Measurements from ENCODE around the gene ABCB8. TPM values are rescaled to one million over a fixed set of nuclear protein-coding genes. Genes with fewer than 3 reads are reported as not detected.

ABCB8 gene
- total RNA-seq, 4 donors from 2014 or later, result 29.5 to 42.3 (median 31.9) TPM

DNA sequence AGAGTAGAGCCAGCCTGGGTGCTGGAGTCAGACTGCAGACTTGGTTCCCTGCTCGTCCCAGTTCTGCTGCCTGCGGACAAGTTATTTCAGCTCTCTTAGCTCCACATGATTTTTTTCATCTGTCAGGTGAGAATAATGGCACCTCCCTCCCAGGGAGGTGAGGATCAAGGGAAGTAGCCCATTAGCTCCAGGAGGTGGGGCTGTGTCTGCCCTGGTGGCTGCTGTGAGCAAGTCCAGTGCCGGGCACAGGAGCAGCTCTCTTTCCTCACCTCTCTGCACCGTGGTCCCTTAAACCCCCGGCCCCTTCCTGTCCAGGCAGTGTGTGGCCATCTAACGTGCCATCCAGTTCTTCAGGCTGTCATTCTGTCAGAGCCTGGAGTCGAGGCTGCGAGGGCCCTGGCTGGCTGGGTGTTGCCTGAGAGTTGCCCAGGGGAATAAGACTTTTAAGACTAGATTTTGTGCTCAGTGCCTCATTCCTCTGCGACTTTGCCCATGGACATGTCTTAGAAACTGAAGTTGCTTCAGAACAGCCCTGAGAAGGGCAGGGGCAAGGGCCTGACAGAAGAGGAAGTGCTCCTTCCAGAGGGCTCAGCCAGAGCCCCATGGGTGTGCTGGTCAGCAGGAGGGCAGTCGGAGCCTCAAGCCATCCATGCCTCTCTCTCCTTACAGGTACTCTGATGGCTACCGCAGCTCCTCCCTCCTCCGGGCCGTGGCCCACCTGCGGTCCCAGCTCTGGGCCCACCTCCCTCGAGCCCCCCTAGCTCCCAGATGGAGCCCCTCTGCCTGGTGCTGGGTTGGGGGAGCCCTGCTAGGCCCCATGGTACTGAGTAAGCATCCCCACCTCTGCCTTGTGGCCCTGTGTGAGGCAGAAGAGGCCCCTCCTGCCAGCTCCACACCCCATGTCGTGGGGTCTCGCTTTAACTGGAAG, 5.0 kb downstream of the ABCB8 start:
- TF ChIP-seq EP300 (IDR thresholded peaks at IDR 0.05), result no peak
- no peak for TF ChIP-seq POLR2A (IDR thresholded peaks at IDR 0.05)
- TF ChIP-seq, protein P1, sequence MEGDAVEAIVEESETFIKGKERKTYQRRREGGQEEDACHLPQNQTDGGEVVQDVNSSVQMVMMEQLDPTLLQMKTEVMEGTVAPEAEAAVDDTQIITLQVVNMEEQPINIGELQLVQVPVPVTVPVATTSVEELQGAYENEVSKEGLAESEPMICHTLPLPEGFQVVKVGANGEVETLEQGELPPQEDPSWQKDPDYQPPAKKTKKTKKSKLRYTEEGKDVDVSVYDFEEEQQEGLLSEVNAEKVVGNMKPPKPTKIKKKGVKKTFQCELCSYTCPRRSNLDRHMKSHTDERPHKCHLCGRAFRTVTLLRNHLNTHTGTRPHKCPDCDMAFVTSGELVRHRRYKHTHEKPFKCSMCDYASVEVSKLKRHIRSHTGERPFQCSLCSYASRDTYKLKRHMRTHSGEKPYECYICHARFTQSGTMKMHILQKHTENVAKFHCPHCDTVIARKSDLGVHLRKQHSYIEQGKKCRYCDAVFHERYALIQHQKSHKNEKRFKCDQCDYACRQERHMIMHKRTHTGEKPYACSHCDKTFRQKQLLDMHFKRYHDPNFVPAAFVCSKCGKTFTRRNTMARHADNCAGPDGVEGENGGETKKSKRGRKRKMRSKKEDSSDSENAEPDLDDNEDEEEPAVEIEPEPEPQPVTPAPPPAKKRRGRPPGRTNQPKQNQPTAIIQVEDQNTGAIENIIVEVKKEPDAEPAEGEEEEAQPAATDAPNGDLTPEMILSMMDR (IDR thresholded peaks at IDR 0.05), result no peak
- TF ChIP-seq POLR2AphosphoS5 (IDR thresholded peaks at IDR 0.05), result no peak
- H3K4me3 ChIP-seq, result no peak overlapping the region
- peaks cover 56% of the 10 kb centered on the region for H3K36me3 ChIP-seq
- 79% methylated on average over 9 of the region's 17 CpGs for WGBS
- DNase-seq (ENCODE audit: low spot score in 2 of 2), result no peak
- H3K9me3 ChIP-seq, result no peaks in the 10 kb centered on the region
- no peaks in the 10 kb centered on the region for H3K27me3 ChIP-seq
- peaks cover 11% of the 10 kb centered on the region for H3K4me1 ChIP-seq
- H3K27ac ChIP-seq, result no peak overlapping the region

DNA sequence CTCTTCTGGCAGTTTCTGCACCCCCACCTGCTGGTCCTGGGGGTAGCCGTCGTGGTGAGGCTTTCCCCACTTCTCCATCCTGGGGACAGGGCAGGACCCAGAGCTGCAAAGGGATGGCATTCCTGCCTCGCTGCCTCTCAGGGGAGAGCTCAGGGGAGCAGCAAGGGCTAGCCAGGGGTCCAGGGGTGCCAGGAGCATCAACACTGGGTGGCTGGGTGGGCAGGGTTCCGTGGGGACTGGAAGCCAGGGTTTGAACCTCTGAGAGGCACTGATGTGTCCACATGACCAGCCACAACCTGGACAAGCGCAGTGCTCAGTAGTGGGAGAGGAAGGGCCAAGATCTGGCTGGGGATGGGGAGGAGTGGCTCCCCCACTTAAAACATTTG, 5.6 kb downstream of the ABCB8 start:
- Histone ChIP-seq H3K27me3 (no peaks in the 10 kb centered on the region), H3K9me3 (no peaks in the 10 kb centered on the region), H3K27ac (no peak overlapping the region), H3K4me1 (peaks cover 15% of the 10 kb centered on the region), H3K4me3 (no peak overlapping the region), H3K36me3 (peaks cover 56% of the 10 kb centered on the region)
- 95% methylated on average over 4 of the region's 5 CpGs for WGBS
- no peak for TF ChIP-seq POLR2A (IDR thresholded peaks at IDR 0.05)
- no peak for TF ChIP-seq POLR2AphosphoS5 (IDR thresholded peaks at IDR 0.05)
- TF ChIP-seq EP300 (IDR thresholded peaks at IDR 0.05), result no peak
- TF ChIP-seq, protein P1 (IDR thresholded peaks at IDR 0.05), result no peak
- no peak for DNase-seq (ENCODE audit: low spot score in 2 of 2)

DNA sequence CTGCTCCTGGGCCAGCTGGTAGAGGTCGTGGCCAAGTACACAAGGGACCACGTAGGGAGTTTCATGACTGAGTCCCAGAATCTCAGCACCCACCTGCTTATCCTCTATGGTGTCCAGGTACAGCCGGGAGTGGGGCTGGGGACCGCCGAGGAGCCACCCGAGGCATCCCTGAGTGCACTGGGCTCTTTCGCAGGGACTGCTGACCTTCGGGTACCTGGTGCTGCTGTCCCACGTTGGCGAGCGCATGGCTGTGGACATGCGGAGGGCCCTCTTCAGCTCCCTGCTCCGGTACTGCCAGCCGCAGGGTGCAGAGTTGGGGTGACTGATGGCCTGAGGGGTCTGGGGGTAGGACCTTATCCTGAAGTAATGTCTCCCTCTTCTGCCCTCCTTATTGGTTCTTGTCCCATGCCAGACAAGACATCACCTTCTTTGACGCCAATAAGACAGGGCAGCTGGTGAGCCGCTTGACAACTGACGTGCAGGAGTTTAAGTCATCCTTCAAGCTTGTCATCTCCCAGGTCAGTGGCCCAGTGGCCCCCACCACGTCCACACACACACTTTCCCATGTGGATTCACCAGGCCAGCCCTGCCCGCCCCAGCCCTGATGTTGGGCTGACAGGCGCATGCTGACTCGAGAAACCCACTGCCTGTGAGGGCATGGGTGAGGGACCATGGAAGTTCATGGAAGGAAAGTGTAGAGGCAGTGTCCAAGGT, 6.2 kb downstream of the ABCB8 start:
- Histone ChIP-seq H3K36me3 (peaks cover 56% of the 10 kb centered on the region), H3K9me3 (no peaks in the 10 kb centered on the region), H3K27ac (no peak overlapping the region), H3K27me3 (no peaks in the 10 kb centered on the region), H3K4me1 (peaks cover 16% of the 10 kb centered on the region), H3K4me3 (no peak overlapping the region)
- TF ChIP-seq EP300 (IDR thresholded peaks at IDR 0.05) (no peak), POLR2A (IDR thresholded peaks at IDR 0.05) (no peak), POLR2AphosphoS5 (IDR thresholded peaks at IDR 0.05) (no peak)
- TF ChIP-seq, protein P1 (IDR thresholded peaks at IDR 0.05), result no peak
- no peak for DNase-seq (ENCODE audit: low spot score in 2 of 2)
- 95% methylated on average over 10 of the region's 21 CpGs for WGBS

DNA sequence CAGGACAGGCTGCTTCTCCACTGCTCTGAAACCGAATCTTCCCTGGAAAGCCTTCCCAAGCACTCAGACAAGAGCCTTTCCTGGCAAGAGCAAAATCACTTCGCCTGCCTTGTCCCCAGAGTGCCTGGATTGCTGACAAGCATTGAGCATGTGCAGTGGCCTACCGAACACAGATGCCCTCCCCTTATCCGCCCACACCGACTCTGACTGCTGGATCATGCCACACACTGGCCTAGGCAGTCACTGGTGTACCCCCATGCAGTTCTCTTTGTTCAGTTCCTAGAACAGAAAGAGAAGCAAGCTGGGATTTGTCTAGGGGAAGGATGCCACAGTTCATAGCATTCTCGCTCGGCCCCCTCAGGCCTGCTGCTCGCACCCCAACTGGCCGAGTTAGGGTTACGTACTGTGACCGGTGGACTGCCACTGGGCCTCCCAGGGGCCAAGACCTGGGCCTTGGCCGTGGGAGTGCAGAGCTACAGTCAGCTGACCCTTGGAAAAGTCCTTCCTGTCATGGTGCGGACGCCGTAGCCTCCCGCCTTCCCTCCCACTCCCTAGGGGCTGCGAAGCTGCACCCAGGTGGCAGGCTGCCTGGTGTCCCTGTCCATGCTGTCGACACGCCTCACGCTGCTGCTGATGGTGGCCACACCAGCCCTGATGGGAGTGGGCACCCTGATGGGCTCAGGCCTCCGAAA, 6.9 kb downstream of the ABCB8 start:
- Histone ChIP-seq H3K4me3 (no peak overlapping the region), H3K27me3 (no peaks in the 10 kb centered on the region), H3K4me1 (peaks cover 20% of the 10 kb centered on the region), H3K36me3 (peaks cover 56% of the 10 kb centered on the region), H3K9me3 (no peaks in the 10 kb centered on the region), H3K27ac (no peak overlapping the region)
- DNase-seq (ENCODE audit: low spot score in 2 of 2), result no peak
- 80% methylated on average over 13 of the region's 21 CpGs for WGBS
- TF ChIP-seq POLR2A (IDR thresholded peaks at IDR 0.05) (no peak), POLR2AphosphoS5 (IDR thresholded peaks at IDR 0.05) (no peak), EP300 (IDR thresholded peaks at IDR 0.05) (no peak)
- TF ChIP-seq, protein P1 (IDR thresholded peaks at IDR 0.05), result no peak
